CD4-positive, alpha-beta T cell (primary cell): Measurements from ENCODE around the gene NTM. TPM values are rescaled to one million over a fixed set of nuclear protein-coding genes. Genes with fewer than 3 reads are reported as not detected.

Source experiments
- ATAC-seq: fragments of 200-7000 bp; cut with Tn5 transposase; one replicate; pipeline ENCODE4 v1.10.0; 2022; ENCODE audit warnings: mild to moderate bottlenecking; ENCODE audit not compliant: poor library complexity
- CTCF ChIA-PET: fragments of 350-600 bp; sonication (Branson Sonifier 250); formaldehyde crosslinking; loops from one replicate; lab custom pipeline; 2021; ENCODE audit warnings: antibody characterized with exemption, inconsistent platforms; lab: Charles Lee
- POLR2A ChIA-PET: fragments of 350-600 bp; sonication (Branson Sonifier 250); formaldehyde crosslinking; loops from one replicate; lab custom pipeline; 2021; ENCODE audit warnings: antibody characterized with exemption, inconsistent platforms; lab: Charles Lee
- DNase-seq, 14 experiments: peaks; one replicate each; pipeline ENCODE4 v3.0.0-alpha.2; 2013 to 2020; ENCODE audit warnings: mixed read lengths in 2 of 14
- H3K27ac ChIP-seq, 2 donors: one replicate each; pipeline versions ENCODE4 v1.5.1 to v1.7.0; 2013; ENCODE audit warnings: low read length in 2 of 2, low read depth in 1 of 2, mild to moderate bottlenecking in 1 of 2
- H3K27me3 ChIP-seq, 2 experiments: 1 replicate in 1 of 2; 2 replicates in 1 of 2; pipeline versions ENCODE4 v1.6.1 to v1.7.0; 2013; ENCODE audit warnings: low read length in 2 of 2, control low read depth in 1 of 2, mild to moderate bottlenecking in 1 of 2, moderate library complexity in 1 of 2; ENCODE audit not compliant: insufficient read depth in 2 of 2, control insufficient read depth in 1 of 2
- H3K36me3 ChIP-seq: one replicate; pipeline ENCODE4 v1.6.1; 2013; ENCODE audit warnings: low read length, control low read depth; ENCODE audit not compliant: insufficient read depth
- H3K4me1 ChIP-seq: one replicate; pipeline ENCODE4 v1.6.1; 2013; ENCODE audit warnings: low read length, control low read depth; ENCODE audit not compliant: insufficient read depth
- H3K4me3 ChIP-seq: one replicate; pipeline ENCODE4 v1.5.1; 2013; ENCODE audit warnings: mild to moderate bottlenecking, low read length, moderate library complexity
- H3K9me3 ChIP-seq, 2 experiments: 1 replicate in 1 of 2; 2 replicates in 1 of 2; pipeline versions ENCODE4 v1.6.1 to v1.7.0; 2013; ENCODE audit warnings: low read length in 2 of 2, mild to moderate bottlenecking in 2 of 2, control low read depth in 1 of 2, moderate library complexity in 1 of 2; ENCODE audit not compliant: control insufficient read depth in 1 of 2, insufficient read depth in 1 of 2
- H3K27ac Mint-ChIP-seq: one replicate; pipeline ENCODE4 v1.8.0; 2020; ENCODE audit warnings: mixed read lengths
- H3K27me3 Mint-ChIP-seq: one replicate; pipeline ENCODE4 v1.8.0; 2021; ENCODE audit warnings: mixed read lengths
- H3K36me3 Mint-ChIP-seq: one replicate; pipeline ENCODE4 v1.8.0; 2021; ENCODE audit warnings: low read depth, mixed read lengths
- H3K4me1 Mint-ChIP-seq: one replicate; pipeline ENCODE4 v1.8.0; 2021; ENCODE audit warnings: low read depth, mixed read lengths
- H3K4me3 Mint-ChIP-seq: one replicate; pipeline ENCODE4 v1.8.0; 2020; ENCODE audit warnings: mild to moderate bottlenecking, mixed read lengths
- H3K9me3 Mint-ChIP-seq: one replicate; pipeline ENCODE4 v1.8.0; 2020; ENCODE audit warnings: mixed read lengths
- CTCF ChIP-seq: fragments of 200-600 bp; IDR thresholded peaks from one replicate; pipeline ENCODE4 v1.8.0; 2022; ENCODE audit warnings: antibody characterized with exemption, mild to moderate bottlenecking
- intact Hi-C, 2 experiments: fragments of 100-400 bp; cut with DNase I in 1 of 2; cut with micrococcal nuclease in 1 of 2; formaldehyde crosslinking; loops; one replicate each; pipeline versions ENCODE4 v1.15.1 to v1.9.0; 2023 to 2025; cut with DNase I, micrococcal nuclease
- total RNA-seq, 174 experiments: library from RNA in 2 of 174; stranded (reverse) in 2 of 174; gene quantifications; one replicate each; pipeline ENCODE4 v1.2.3 and lab custom pipeline; 2021 to 2026

NTM gene
- total RNA-seq, 2 experiments from 2014 or later = not detected

GRCh38 chr11:131612533-131612932 is 242.1 kb downstream of the NTM start:
- no peak overlapping the region for H3K4me3 ChIP-seq
- ChIA-PET CTCF (no interaction called here), POLR2A (no interaction called here)
- intact Hi-C loops = no loop called here
- H3K36me3 ChIP-seq = no peaks in the 10 kb centered on the region
- Mint-ChIP-seq H3K9me3 (peaks cover 4% of the 10 kb centered on the region), H3K4me1 (no peaks in the 10 kb centered on the region), H3K27ac (no peak overlapping the region), H3K36me3 (no peaks in the 10 kb centered on the region), H3K4me3 (no peak overlapping the region), H3K27me3 (peaks cover 16% of the 10 kb centered on the region)
- peaks cover 0 to 15% of the 10 kb centered on the region in 2 experiments for H3K9me3 ChIP-seq
- H3K4me1 ChIP-seq = no peaks in the 10 kb centered on the region
- ATAC-seq (no peak), DNase-seq (no peak)
- H3K27ac ChIP-seq = no peak overlapping the region
- H3K27me3 ChIP-seq = no peaks in the 10 kb centered on the region
- TF ChIP-seq CTCF = no peak

- no peak for TF ChIP-seq CTCF
- Mint-ChIP-seq H3K36me3 (no peaks in the 10 kb centered on the region), H3K4me1 (no peaks in the 10 kb centered on the region), H3K27ac (no peak overlapping the region), H3K4me3 (no peak overlapping the region), H3K9me3 (peaks cover 2% of the 10 kb centered on the region), H3K27me3 (peaks cover 12% of the 10 kb centered on the region)
- Histone ChIP-seq H3K27ac (no peak overlapping the region), H3K27me3 (no peaks in the 10 kb centered on the region), H3K9me3 (peaks cover 0 to 12% of the 10 kb centered on the region in 2 experiments), H3K4me3 (no peak overlapping the region), H3K36me3 (no peaks in the 10 kb centered on the region), H3K4me1 (no peaks in the 10 kb centered on the region)
- intact Hi-C loops = no loop called here
- ATAC-seq (no peak), DNase-seq (no peak)
- ChIA-PET CTCF (no interaction called here), POLR2A (no interaction called here)
These were observed 244.2 kb downstream of the NTM start for GRCh38 chr11:131614631-131615030.

GRCh38 chr11:131615611-131616010 is 245.2 kb downstream of the NTM start:
- Mint-ChIP-seq H3K36me3 (no peaks in the 10 kb centered on the region), H3K4me3 (no peak overlapping the region), H3K9me3 (peaks cover 2% of the 10 kb centered on the region), H3K27ac (no peak overlapping the region), H3K27me3 (peaks cover 8% of the 10 kb centered on the region), H3K4me1 (no peaks in the 10 kb centered on the region)
- peaks cover 0 to 12% of the 10 kb centered on the region in 2 experiments for H3K9me3 ChIP-seq
- H3K36me3 ChIP-seq = no peaks in the 10 kb centered on the region
- H3K27ac ChIP-seq = no peak overlapping the region
- ChIA-PET POLR2A (no interaction called here), CTCF (no interaction called here)
- no peak for TF ChIP-seq CTCF
- ATAC-seq (no peak), DNase-seq (no peak)
- H3K27me3 ChIP-seq = no peaks in the 10 kb centered on the region
- no peak overlapping the region for H3K4me3 ChIP-seq
- intact Hi-C loops = no loop called here
- H3K4me1 ChIP-seq = no peaks in the 10 kb centered on the region
